ENCODE measurements around the gene ZNF407. TPM values are rescaled to one million over a fixed set of nuclear protein-coding genes. Genes with fewer than 3 reads are reported as not detected.

ZNF407 gene
- total RNA-seq, 1 donor: 16.6 TPM

- Histone ChIP-seq H3K4me1 (ENCODE audit: insufficient read depth, low read length) (no peaks in the 10 kb centered on the region), H3K9me3 (ENCODE audit: low read depth, low read length) (no peaks in the 10 kb centered on the region), H3K27ac (ENCODE audit: low read depth, low read length) (no peak overlapping the region), H3K4me3 (ENCODE audit: insufficient read depth, low read length) (no peak overlapping the region), H3K4me2 (ENCODE audit: insufficient read depth, low read length) (no peak overlapping the region), H2AFZ (ENCODE audit: low read length) (no peak overlapping the region), H3K79me2 (ENCODE audit: insufficient read depth, low read length) (no peaks in the 10 kb centered on the region), H3K36me3 (ENCODE audit: insufficient read depth, low read length) (no peaks in the 10 kb centered on the region), H4K20me1 (ENCODE audit: insufficient read depth, low read length) (no peaks in the 10 kb centered on the region), H3K27me3 (ENCODE audit: insufficient read depth, low read length) (no peaks in the 10 kb centered on the region)
- no peak for DNase-seq (ENCODE audit: insufficient read length, low spot score, missing footprints)
- TF ChIP-seq, protein P1, sequence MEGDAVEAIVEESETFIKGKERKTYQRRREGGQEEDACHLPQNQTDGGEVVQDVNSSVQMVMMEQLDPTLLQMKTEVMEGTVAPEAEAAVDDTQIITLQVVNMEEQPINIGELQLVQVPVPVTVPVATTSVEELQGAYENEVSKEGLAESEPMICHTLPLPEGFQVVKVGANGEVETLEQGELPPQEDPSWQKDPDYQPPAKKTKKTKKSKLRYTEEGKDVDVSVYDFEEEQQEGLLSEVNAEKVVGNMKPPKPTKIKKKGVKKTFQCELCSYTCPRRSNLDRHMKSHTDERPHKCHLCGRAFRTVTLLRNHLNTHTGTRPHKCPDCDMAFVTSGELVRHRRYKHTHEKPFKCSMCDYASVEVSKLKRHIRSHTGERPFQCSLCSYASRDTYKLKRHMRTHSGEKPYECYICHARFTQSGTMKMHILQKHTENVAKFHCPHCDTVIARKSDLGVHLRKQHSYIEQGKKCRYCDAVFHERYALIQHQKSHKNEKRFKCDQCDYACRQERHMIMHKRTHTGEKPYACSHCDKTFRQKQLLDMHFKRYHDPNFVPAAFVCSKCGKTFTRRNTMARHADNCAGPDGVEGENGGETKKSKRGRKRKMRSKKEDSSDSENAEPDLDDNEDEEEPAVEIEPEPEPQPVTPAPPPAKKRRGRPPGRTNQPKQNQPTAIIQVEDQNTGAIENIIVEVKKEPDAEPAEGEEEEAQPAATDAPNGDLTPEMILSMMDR (IDR thresholded peaks at IDR 0.05; ENCODE audit: extremely low read depth, low read depth, low read length): no peak
These were observed 378.8 kb downstream of the ZNF407 start for GRCh38 chr18:74976331-74976909.

DNA sequence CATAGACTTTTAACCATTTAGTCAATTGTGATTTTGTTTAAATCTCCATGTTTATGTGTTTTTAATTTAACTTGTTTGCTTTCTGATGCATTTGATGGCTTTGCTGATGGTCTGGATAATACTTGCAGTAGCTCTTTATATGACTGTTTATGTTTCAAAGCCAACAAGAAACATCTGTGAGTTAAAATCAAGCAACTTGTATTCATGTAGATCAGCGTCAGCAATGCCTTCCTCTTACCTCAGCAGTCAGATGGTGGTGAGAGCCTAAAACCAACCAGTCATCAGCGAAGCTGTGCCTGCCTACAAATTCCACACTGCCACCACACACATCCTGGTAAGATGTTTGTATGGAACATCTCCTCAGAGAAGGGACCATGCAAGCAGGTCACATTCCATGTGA is 379.4 kb downstream of the ZNF407 start:
- no peaks in the 10 kb centered on the region for H3K36me3 ChIP-seq (ENCODE audit: insufficient read depth, low read length)
- H3K4me3 ChIP-seq (ENCODE audit: insufficient read depth, low read length): no peak overlapping the region
- H2AFZ ChIP-seq (ENCODE audit: low read length): no peak overlapping the region
- no peaks in the 10 kb centered on the region for H3K79me2 ChIP-seq (ENCODE audit: insufficient read depth, low read length)
- H3K4me2 ChIP-seq (ENCODE audit: insufficient read depth, low read length): no peak overlapping the region
- H3K4me1 ChIP-seq (ENCODE audit: insufficient read depth, low read length): no peaks in the 10 kb centered on the region
- DNase-seq (ENCODE audit: insufficient read length, low spot score, missing footprints): no peak
- no peaks in the 10 kb centered on the region for H4K20me1 ChIP-seq (ENCODE audit: insufficient read depth, low read length)
- no peaks in the 10 kb centered on the region for H3K9me3 ChIP-seq (ENCODE audit: low read depth, low read length)
- TF ChIP-seq, protein P1 (IDR thresholded peaks at IDR 0.05; ENCODE audit: extremely low read depth, low read depth, low read length): no peak
- no peak overlapping the region for H3K27ac ChIP-seq (ENCODE audit: low read depth, low read length)
- H3K27me3 ChIP-seq (ENCODE audit: insufficient read depth, low read length): no peaks in the 10 kb centered on the region

DNA sequence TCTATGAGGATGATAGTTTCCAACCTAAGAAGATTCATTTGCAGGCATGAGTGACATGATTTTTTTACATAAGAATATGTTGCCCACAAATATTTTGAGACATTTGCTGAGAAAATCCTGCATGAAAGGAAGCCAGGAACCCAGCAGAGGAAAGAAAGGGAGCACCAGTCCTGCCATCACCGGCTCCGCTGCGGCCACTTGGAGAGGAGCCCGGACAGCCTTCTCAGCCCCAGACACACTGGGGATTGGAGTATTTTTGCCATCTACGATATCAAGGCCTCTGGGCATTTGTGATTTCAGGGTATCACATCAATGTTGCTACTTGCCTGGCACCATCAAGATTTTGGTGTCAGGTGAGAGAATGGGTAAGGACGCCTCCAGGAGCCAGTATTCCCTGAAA is 383.0 kb downstream of the ZNF407 start:
- no peak for DNase-seq (ENCODE audit: insufficient read length, low spot score, missing footprints)
- no peaks in the 10 kb centered on the region for H4K20me1 ChIP-seq (ENCODE audit: insufficient read depth, low read length)
- H3K27me3 ChIP-seq (ENCODE audit: insufficient read depth, low read length): no peaks in the 10 kb centered on the region
- H2AFZ ChIP-seq (ENCODE audit: low read length): no peak overlapping the region
- TF ChIP-seq, protein P1 (IDR thresholded peaks at IDR 0.05; ENCODE audit: extremely low read depth, low read depth, low read length): no peak
- no peaks in the 10 kb centered on the region for H3K4me1 ChIP-seq (ENCODE audit: insufficient read depth, low read length)
- H3K4me2 ChIP-seq (ENCODE audit: insufficient read depth, low read length): no peak overlapping the region
- H3K36me3 ChIP-seq (ENCODE audit: insufficient read depth, low read length): no peaks in the 10 kb centered on the region
- no peak overlapping the region for H3K4me3 ChIP-seq (ENCODE audit: insufficient read depth, low read length)
- no peak overlapping the region for H3K27ac ChIP-seq (ENCODE audit: low read depth, low read length)
- H3K79me2 ChIP-seq (ENCODE audit: insufficient read depth, low read length): no peaks in the 10 kb centered on the region
- no peaks in the 10 kb centered on the region for H3K9me3 ChIP-seq (ENCODE audit: low read depth, low read length)

DNA sequence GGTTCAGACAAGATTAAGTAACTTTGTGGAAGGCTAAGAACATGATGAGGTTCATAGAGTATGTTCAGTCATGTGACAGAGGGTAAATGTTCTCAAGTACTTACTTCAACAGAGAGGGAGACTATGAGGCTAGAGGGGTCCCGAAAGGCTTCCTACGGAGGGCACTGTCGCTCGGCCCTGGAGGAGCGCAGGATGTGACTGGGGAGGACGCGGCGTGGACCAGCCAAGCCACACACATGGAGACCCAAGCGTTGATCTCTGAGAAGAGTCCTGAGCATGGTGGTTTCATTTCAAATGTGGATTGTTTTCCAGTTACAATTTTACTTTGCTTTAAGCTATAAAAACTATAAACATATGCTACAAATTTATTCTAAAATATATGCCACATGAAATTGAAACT is 383.8 kb downstream of the ZNF407 start:
- TF ChIP-seq, protein P1 (IDR thresholded peaks at IDR 0.05; ENCODE audit: extremely low read depth, low read depth, low read length): no peak
- no peaks in the 10 kb centered on the region for H3K36me3 ChIP-seq (ENCODE audit: insufficient read depth, low read length)
- no peaks in the 10 kb centered on the region for H3K27me3 ChIP-seq (ENCODE audit: insufficient read depth, low read length)

More for the DNA sequence above, 383.8 kb downstream of the ZNF407 start:
- H3K27ac ChIP-seq (ENCODE audit: low read depth, low read length): no peak overlapping the region
- H4K20me1 ChIP-seq (ENCODE audit: insufficient read depth, low read length): no peaks in the 10 kb centered on the region
- H3K9me3 ChIP-seq (ENCODE audit: low read depth, low read length): no peaks in the 10 kb centered on the region
- no peak overlapping the region for H3K4me2 ChIP-seq (ENCODE audit: insufficient read depth, low read length)
- H3K4me1 ChIP-seq (ENCODE audit: insufficient read depth, low read length): no peaks in the 10 kb centered on the region
- no peak for DNase-seq (ENCODE audit: insufficient read length, low spot score, missing footprints)
- H3K4me3 ChIP-seq (ENCODE audit: insufficient read depth, low read length): no peak overlapping the region
- H2AFZ ChIP-seq (ENCODE audit: low read length): no peak overlapping the region
- no peaks in the 10 kb centered on the region for H3K79me2 ChIP-seq (ENCODE audit: insufficient read depth, low read length)

Data from osteoblast (primary cell).